ENCODE measurements around the gene IDE. TPM values are rescaled to one million over a fixed set of nuclear protein-coding genes. Genes with fewer than 3 reads are reported as not detected.
A peak's percentile ranks its signal among the peaks of the same experiment; 100 is the strongest.

IDE gene
- total RNA-seq, 2 experiments from 2014 or later: 15.2 to 17.8 TPM

DNA sequence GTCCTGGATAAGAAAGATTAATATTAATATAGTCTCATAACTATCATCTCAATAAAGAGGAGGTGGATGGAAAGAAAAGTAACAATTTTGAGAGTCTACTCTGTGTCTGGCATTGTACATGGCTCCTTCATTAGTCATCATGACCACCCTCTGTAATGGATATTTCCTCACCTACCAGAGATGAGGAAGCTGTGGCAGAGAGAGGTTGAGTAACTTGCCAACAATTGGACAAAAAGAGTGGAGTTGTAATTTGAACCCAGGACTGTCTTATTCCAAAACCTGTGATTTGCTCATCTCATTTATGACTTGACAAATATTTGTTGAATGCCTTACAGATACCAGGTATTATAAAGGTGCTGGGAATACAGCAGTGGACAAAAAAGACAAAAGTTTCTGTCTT lies 2.1 kb upstream of the IDE start:
- intact Hi-C loops (cut with DNase I, micrococcal nuclease): loop anchor here (2.0 to 10.0 kb wide), 3 partner anchors 15 to 781 kb away; partner anchors contain the start of genes BTAF1 (in 1 of the 2) and TNKS2 (in 1 of the 2)
- Histone ChIP-seq H3K27ac (ENCODE audit: low read depth in 1 of 2, low read length in 2 of 2) (no peak overlapping the region), H3K9me3 (ENCODE audit: control insufficient read depth in 1 of 2, insufficient read depth in 1 of 2, low read length in 2 of 2) (no peaks in the 10 kb centered on the region), H3K4me1 (ENCODE audit: insufficient read depth, low read length) (peaks cover 19% of the 10 kb centered on the region), H3K4me3 (ENCODE audit: low read length) (no peak overlapping the region), H3K36me3 (ENCODE audit: insufficient read depth, low read length) (no peaks in the 10 kb centered on the region), H3K27me3 (ENCODE audit: control insufficient read depth in 1 of 2, insufficient read depth in 2 of 2, low read length in 2 of 2) (no peaks in the 10 kb centered on the region)
- DNase-seq: peak in 2 of 14 experiments; percentile 25 to 30
- ChIA-PET CTCF (interaction anchor here (0.7 to 5.7 kb wide), 5 partner anchors 10 to 57 kb away, joined by 3 to 108 read pairs (median 3); partner anchors contain the start of gene KIF11), POLR2A (interaction anchor here (1.5 to 2.0 kb wide), 2 partner anchors 15 to 57 kb away, joined by 4 to 16 read pairs; no protein-coding TSS in a partner anchor)
- TF ChIP-seq, protein P1, sequence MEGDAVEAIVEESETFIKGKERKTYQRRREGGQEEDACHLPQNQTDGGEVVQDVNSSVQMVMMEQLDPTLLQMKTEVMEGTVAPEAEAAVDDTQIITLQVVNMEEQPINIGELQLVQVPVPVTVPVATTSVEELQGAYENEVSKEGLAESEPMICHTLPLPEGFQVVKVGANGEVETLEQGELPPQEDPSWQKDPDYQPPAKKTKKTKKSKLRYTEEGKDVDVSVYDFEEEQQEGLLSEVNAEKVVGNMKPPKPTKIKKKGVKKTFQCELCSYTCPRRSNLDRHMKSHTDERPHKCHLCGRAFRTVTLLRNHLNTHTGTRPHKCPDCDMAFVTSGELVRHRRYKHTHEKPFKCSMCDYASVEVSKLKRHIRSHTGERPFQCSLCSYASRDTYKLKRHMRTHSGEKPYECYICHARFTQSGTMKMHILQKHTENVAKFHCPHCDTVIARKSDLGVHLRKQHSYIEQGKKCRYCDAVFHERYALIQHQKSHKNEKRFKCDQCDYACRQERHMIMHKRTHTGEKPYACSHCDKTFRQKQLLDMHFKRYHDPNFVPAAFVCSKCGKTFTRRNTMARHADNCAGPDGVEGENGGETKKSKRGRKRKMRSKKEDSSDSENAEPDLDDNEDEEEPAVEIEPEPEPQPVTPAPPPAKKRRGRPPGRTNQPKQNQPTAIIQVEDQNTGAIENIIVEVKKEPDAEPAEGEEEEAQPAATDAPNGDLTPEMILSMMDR (IDR thresholded peaks at IDR 0.05): no peak
- no peaks in the 10 kb centered on the region for H3K27me3 Mint-ChIP-seq
- ATAC-seq (ENCODE audit: poor library complexity): no peak
- no peak overlapping the region for H3K27ac Mint-ChIP-seq
- no peaks in the 10 kb centered on the region for H3K36me3 Mint-ChIP-seq (ENCODE audit: low read depth)
- H3K9me3 Mint-ChIP-seq: no peaks in the 10 kb centered on the region
- H3K4me1 Mint-ChIP-seq (ENCODE audit: low read depth): peaks cover 29% of the 10 kb centered on the region
- H3K4me3 Mint-ChIP-seq: peak overlapping the region; percentile 34

DNA sequence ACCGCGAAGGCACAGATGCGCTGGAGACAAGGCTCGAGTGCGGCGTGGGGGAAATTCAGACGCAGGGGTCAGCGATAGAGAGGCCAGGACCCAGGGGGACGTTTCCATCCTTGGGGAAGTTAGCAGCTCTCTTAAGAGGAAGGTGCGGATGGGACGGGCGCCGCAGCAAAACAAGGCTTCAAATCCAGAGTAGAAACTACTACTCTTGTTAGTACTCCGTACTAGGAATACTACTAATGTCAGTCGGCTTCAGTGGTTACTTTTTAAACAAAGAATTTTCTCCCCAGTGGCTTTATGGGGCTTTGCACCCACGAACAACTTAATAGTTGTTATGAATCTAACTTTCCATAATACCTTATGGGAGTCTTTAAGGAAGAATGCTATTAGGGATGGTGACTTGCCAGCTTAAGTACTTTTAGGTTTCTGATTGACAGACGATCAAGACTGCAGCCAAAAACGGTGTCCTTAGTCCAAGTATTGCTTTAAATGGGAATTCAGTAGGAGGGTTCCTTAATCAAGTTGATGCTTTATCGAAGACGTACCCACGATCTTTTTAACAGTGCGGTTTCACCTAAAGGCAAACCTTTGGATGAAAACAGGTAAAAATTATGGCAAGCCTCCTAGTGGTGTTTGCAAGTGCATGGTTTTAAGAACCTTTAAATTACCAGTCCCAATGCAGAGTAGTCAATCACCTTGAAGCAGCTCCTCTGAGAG lies 812 bp upstream of the IDE start:
- intact Hi-C loops (cut with DNase I, micrococcal nuclease): loop anchor here (1.0 to 10.0 kb wide), 5 partner anchors 16 to 780 kb away; partner anchors contain the start of genes BTAF1 (in 1 of the 2), CPEB3 (in 1 of the 2), MARCHF5 (in 1 of the 2) and TNKS2 (in 1 of the 2)
- DNase-seq: peak in 4 of 14 experiments; percentile 5 to 56 (median 46)
- POLR2A ChIA-PET: interaction anchor here (0.6 to 4.6 kb wide), 13 partner anchors 9 to 1127 kb away, joined by 3 to 103 read pairs (median 4); partner anchors contain the start of genes CPEB3, EXOC6, FRA10AC1 and KIF11

More for the DNA sequence above, 812 bp upstream of the IDE start:
- H3K36me3 Mint-ChIP-seq (ENCODE audit: low read depth): no peaks in the 10 kb centered on the region
- H3K27me3 ChIP-seq (ENCODE audit: control insufficient read depth in 1 of 2, insufficient read depth in 2 of 2, low read length in 2 of 2): no peaks in the 10 kb centered on the region
- H3K9me3 ChIP-seq (ENCODE audit: control insufficient read depth in 1 of 2, insufficient read depth in 1 of 2, low read length in 2 of 2): no peaks in the 10 kb centered on the region
- TF ChIP-seq, protein P1 (IDR thresholded peaks at IDR 0.05): peak; percentile 64
- peak overlapping the region; percentile 93 for H3K4me3 Mint-ChIP-seq
- peak overlapping the region; percentile 88 for H3K27ac Mint-ChIP-seq
- peak overlapping the region; percentile 77 for H3K27ac ChIP-seq (ENCODE audit: low read depth in 1 of 2, low read length in 2 of 2)
- H3K4me1 Mint-ChIP-seq (ENCODE audit: low read depth): peaks cover 35% of the 10 kb centered on the region
- CTCF ChIA-PET: interaction anchor here (0.8 to 5.7 kb wide), 10 partner anchors 9 to 284 kb away, joined by 3 to 108 read pairs (median 4); partner anchors contain the start of genes CPEB3, KIF11 and MARCHF5
- ATAC-seq (ENCODE audit: poor library complexity): peak; percentile 57
- no peaks in the 10 kb centered on the region for H3K27me3 Mint-ChIP-seq
- peak overlapping the region; percentile 96 for H3K4me3 ChIP-seq (ENCODE audit: low read length)
- no peaks in the 10 kb centered on the region for H3K36me3 ChIP-seq (ENCODE audit: insufficient read depth, low read length)
- no peaks in the 10 kb centered on the region for H3K9me3 Mint-ChIP-seq
- H3K4me1 ChIP-seq (ENCODE audit: insufficient read depth, low read length): peaks cover 19% of the 10 kb centered on the region
